ENCODE results near the gene THAP11.
A peak's percentile ranks its signal among the peaks of the same experiment; 100 is the strongest.

Gene THAP11

GRCh38 chr16:67845291-67846062 is 3.4 kb downstream of the THAP11 start:
- H3K4me1 ChIP-seq = peaks cover 22% of the 10 kb centered on the region
- H3K4me2 ChIP-seq (ENCODE audit: low read length) = peak overlapping the region; percentile 96
- no peak overlapping the region for H3K4me3 ChIP-seq (ENCODE audit: low read depth, low read length)

DNA sequence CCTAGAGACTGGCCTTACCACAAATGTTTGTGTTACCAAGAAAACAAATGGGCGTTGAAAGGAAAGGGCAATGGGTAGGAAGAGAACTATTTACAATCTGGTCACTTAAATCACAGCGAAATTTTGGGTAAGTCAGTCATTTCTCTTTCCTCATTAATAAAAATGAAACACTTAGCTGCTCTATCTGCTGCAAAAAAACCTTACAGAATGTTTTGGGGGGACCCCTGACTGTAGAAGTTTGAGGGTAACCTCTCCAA is 3.9 kb downstream of the THAP11 start:
- Histone ChIP-seq H2AFZ (peak overlapping the region; percentile 94), H3K27ac (peak overlapping the region; percentile 88), H3K4me2 (ENCODE audit: low read length) (peak overlapping the region; percentile 96), H3K4me3 (ENCODE audit: low read depth, low read length) (peak overlapping the region; percentile 83), H3K4me1 (peaks cover 22% of the 10 kb centered on the region), H3K79me2 (peaks cover 41% of the 10 kb centered on the region), H3K36me3 (ENCODE audit: control insufficient read depth, insufficient read depth, low read length) (no peaks in the 10 kb centered on the region), H3K9ac (no peak overlapping the region), H3K9me3 (ENCODE audit: control insufficient read depth, low read length) (no peaks in the 10 kb centered on the region), H3K27me3 (ENCODE audit: control insufficient read depth, insufficient read depth, low read length) (no peaks in the 10 kb centered on the region)
- TF ChIP-seq, protein P1, sequence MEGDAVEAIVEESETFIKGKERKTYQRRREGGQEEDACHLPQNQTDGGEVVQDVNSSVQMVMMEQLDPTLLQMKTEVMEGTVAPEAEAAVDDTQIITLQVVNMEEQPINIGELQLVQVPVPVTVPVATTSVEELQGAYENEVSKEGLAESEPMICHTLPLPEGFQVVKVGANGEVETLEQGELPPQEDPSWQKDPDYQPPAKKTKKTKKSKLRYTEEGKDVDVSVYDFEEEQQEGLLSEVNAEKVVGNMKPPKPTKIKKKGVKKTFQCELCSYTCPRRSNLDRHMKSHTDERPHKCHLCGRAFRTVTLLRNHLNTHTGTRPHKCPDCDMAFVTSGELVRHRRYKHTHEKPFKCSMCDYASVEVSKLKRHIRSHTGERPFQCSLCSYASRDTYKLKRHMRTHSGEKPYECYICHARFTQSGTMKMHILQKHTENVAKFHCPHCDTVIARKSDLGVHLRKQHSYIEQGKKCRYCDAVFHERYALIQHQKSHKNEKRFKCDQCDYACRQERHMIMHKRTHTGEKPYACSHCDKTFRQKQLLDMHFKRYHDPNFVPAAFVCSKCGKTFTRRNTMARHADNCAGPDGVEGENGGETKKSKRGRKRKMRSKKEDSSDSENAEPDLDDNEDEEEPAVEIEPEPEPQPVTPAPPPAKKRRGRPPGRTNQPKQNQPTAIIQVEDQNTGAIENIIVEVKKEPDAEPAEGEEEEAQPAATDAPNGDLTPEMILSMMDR (IDR thresholded peaks at IDR 0.05) = no peak

More at GRCh38 chr16:67845291-67846062, 3.4 kb downstream of the THAP11 start:
- Histone ChIP-seq H3K36me3 (ENCODE audit: control insufficient read depth, insufficient read depth, low read length) (no peaks in the 10 kb centered on the region), H3K27me3 (ENCODE audit: control insufficient read depth, insufficient read depth, low read length) (no peaks in the 10 kb centered on the region), H3K79me2 (peaks cover 36% of the 10 kb centered on the region), H2AFZ (peak overlapping the region; percentile 94), H3K27ac (peak overlapping the region; percentile 88), H3K9ac (no peak overlapping the region), H3K9me3 (ENCODE audit: control insufficient read depth, low read length) (no peaks in the 10 kb centered on the region)
- TF ChIP-seq, protein P1 (IDR thresholded peaks at IDR 0.05) = no peak

DNA sequence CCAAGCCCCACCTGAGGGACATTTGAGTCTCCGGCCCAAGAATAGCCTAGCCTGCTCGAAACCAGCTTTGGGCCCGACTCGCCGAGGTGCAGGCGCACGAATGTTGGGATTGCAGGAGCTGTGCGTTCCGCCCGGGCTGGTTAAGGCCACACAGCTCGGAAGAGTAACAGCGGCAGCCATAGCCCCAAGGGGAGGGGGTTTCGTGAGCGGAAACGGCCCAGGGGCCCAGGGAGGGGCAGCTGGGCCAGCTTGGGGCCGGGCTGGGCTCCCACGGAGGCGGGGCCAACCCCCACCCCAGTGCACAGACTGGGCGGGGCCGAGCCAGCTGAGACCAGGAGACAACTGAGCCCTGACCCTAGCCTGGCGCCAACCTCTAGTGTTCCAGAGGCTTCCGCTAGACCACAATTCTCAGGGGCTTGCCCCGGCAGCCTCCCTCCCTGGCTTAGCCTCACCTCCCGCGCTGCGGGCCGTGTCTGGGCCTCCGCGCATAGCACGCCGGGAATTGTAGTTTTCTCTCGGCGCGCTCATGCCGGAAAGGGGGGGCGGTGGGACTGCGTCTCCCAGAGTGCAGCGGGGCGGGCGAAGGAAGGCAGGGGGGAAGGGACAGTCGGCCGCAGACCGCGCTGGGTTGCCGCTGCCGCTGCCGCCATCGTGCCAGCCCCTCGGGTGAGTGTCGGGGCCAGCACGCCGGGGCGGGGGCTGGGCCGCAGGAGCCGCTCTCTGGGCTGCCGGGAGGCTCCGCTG is 4.4 kb downstream of the THAP11 start, which contains the start of gene NUTF2:
NUTF2 (plus strand) TSS at position 614 of the 744 bp plus-strand sequence. CDS start 18,198 bp downstream, outside the sequence.
- H3K4me1 ChIP-seq = peaks cover 22% of the 10 kb centered on the region
- peak within 1 kb of the TSS; percentile 32 for H3K9ac ChIP-seq
- H3K79me2 ChIP-seq = peaks cover 44% of the 10 kb centered on the region
- peak within 1 kb of the TSS; percentile 96 for H3K4me2 ChIP-seq (ENCODE audit: low read length)
- peak within 1 kb of the TSS; percentile 88 for H3K27ac ChIP-seq
- H3K9me3 ChIP-seq (ENCODE audit: control insufficient read depth, low read length) = no peaks in the 10 kb centered on the region
- TF ChIP-seq, protein P1 (IDR thresholded peaks at IDR 0.05) = no peak
- no peaks in the 10 kb centered on the region for H3K27me3 ChIP-seq (ENCODE audit: control insufficient read depth, insufficient read depth, low read length)
- peak within 1 kb of the TSS; percentile 94 for H2AFZ ChIP-seq
- H3K4me3 ChIP-seq (ENCODE audit: low read depth, low read length) = peak within 1 kb of the TSS; percentile 83
- H3K36me3 ChIP-seq (ENCODE audit: control insufficient read depth, insufficient read depth, low read length) = no peaks in the 10 kb centered on the region

DNA sequence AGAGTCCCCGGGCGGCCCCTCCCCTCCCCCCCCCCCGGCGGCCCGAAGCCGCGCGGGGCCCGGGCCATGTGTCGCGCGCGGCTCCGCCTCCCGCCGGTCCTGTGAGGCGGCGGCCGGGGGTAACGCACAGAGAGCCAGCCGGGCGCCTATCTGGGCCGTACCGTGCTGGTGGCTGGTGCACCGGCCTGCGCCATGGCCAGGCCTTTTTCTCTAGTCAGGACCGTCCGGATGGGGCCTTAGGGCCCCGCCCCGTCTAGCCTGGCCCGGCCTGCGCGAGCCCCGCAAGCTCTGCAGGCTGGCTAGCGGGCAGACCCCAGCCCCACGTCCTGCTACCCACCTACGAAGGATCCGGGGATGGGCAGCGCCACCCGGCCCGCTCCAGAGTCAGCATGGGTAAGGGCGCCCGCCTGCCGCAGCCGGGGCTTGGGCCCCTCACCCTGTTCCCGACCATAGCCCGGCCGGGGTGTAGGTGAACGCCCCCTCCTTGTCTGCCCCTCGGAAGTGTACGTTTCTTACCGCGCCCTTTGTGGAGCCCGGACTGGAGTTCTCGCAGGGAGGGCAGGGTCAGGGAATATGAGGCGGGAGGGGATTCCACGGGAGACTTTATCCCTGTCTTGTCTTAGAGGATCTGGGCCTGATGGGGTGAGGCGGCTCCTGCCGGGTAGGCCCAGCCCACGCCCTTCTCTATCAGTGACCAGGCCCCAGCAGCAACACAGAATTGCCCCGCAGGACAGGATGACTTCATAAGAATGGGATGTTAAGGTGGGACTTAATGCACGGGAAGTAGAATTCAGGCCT is 5.1 kb downstream of the THAP11 start, which contains the start of gene CENPT:
CENPT (minus strand) TSS at position 630 of the 798 bp plus-strand sequence. CDS start 13,834 bp downstream, outside the sequence.
- TF ChIP-seq, protein P1 (IDR thresholded peaks at IDR 0.05) = no peak
- Histone ChIP-seq H3K36me3 (ENCODE audit: control insufficient read depth, insufficient read depth, low read length) (no peaks in the 10 kb centered on the region), H3K27ac (peak within 1 kb of the TSS; percentile 88), H3K4me2 (ENCODE audit: low read length) (peak within 1 kb of the TSS; percentile 96), H3K9me3 (ENCODE audit: control insufficient read depth, low read length) (no peaks in the 10 kb centered on the region), H3K79me2 (peaks cover 50% of the 10 kb centered on the region), H3K4me1 (peaks cover 20% of the 10 kb centered on the region), H2AFZ (peak within 1 kb of the TSS; percentile 94), H3K9ac (peak within 1 kb of the TSS; percentile 32), H3K4me3 (ENCODE audit: low read depth, low read length) (peak within 1 kb of the TSS; percentile 83), H3K27me3 (ENCODE audit: control insufficient read depth, insufficient read depth, low read length) (no peaks in the 10 kb centered on the region)
